OCI-LY3 (cell line): Measurements from ENCODE around the gene TPPP2.

Experiments used
- EZH2phosphoT487 ChIP-seq: fragments of 200-600 bp; shearing (Covaris generic); IDR thresholded peaks from 2 replicates; pipeline ENCODE4 v1.6.1; 2018; ENCODE audit warnings: antibody characterized with exemption, mixed run types, low read depth
- TF ChIP-seq, protein P1 (sequence below): fragments of 200-600, 300-600 bp; sonication (generic); IDR thresholded peaks from 2 replicates; pipeline ENCODE4 v1.5.1; 2014; ENCODE audit warnings: antibody characterized with exemption, low read length, low read depth

DNA sequence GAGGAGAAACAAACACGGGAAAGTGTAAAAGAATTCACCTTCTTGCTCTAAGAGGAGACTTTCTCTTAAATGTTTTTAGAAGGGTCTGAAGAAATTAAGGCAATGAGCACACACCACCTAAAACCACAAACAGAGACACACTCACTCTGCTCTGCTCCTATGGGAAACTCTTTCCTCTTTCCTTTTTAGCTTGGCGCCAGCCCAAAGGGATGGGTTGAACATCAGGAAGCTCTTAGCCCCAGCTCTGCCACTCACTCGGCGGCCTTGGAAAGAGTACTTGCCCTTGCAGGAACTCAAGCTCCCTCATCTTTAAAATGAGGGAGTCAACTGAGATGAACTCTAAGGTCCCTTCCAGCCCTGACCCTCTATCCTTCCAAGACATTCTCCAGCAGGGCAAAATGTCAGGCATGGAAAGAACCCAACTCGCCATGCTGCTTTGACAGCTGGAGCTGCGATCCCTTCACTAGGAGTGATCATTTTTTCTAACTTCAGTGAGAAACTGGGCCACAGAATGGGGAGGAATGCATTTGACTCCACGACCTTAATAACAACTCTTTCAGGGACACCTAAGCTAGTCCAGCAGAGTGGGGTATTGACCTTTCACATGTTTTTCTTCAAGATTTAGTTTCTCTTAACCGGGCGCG lies 26.6 kb downstream of the TPPP2 start:
- TF ChIP-seq, protein P1, sequence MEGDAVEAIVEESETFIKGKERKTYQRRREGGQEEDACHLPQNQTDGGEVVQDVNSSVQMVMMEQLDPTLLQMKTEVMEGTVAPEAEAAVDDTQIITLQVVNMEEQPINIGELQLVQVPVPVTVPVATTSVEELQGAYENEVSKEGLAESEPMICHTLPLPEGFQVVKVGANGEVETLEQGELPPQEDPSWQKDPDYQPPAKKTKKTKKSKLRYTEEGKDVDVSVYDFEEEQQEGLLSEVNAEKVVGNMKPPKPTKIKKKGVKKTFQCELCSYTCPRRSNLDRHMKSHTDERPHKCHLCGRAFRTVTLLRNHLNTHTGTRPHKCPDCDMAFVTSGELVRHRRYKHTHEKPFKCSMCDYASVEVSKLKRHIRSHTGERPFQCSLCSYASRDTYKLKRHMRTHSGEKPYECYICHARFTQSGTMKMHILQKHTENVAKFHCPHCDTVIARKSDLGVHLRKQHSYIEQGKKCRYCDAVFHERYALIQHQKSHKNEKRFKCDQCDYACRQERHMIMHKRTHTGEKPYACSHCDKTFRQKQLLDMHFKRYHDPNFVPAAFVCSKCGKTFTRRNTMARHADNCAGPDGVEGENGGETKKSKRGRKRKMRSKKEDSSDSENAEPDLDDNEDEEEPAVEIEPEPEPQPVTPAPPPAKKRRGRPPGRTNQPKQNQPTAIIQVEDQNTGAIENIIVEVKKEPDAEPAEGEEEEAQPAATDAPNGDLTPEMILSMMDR: no peak
- no peak for TF ChIP-seq EZH2phosphoT487
